Measurements from ENCODE around the gene KLK7.

GRCh38 chr19:50980208-50980607 lies 3.5 kb downstream of the KLK7 start:
- TF ChIP-seq ZNF274 (IDR thresholded peaks at IDR 0.05; ENCODE audit: low read depth, low read length): no peak
- no peak for TF ChIP-seq YY1 (IDR thresholded peaks at IDR 0.05; ENCODE audit: insufficient read depth, insufficient read length)
